ENCODE measurements around the gene TTC6.

TTC6 gene

GRCh38 chr14:37597914-37598746 lies 2.7 kb downstream of the TTC6 start:
- DNase-seq: no peak

- DNase-seq: no peak
Observed at GRCh38 chr14:37598747-37599506, 3.5 kb downstream of the TTC6 start.

GRCh38 chr14:37599507-37600368 lies 4.3 kb downstream of the TTC6 start:
- no peak for DNase-seq

- DNase-seq: no peak
Observed at GRCh38 chr14:37600880-37601741, 5.7 kb downstream of the TTC6 start.

- no peak for DNase-seq
Observed at GRCh38 chr14:37601865-37602264, 6.4 kb downstream of the TTC6 start.

GRCh38 chr14:37602605-37603453 lies 7.4 kb downstream of the TTC6 start:
- no peak for DNase-seq

- no peak for DNase-seq
Observed at GRCh38 chr14:37603688-37604251, 8.3 kb downstream of the TTC6 start.

- no peak for DNase-seq
Observed at GRCh38 chr14:37606678-37607077, 11.2 kb downstream of the TTC6 start.

- DNase-seq: no peak
Observed at GRCh38 chr14:37608649-37609048, 13.2 kb downstream of the TTC6 start.

- DNase-seq: no peak
Observed at GRCh38 chr14:37610945-37611523, 15.6 kb downstream of the TTC6 start.

GRCh38 chr14:37615582-37616289 lies 20.3 kb downstream of the TTC6 start:
- DNase-seq: no peak

- no peak for DNase-seq
Observed at GRCh38 chr14:37616853-37617252, 21.4 kb downstream of the TTC6 start.

- no peak for DNase-seq
Observed at GRCh38 chr14:37617864-37618365, 22.5 kb downstream of the TTC6 start.

GRCh38 chr14:37618498-37619028 lies 23.1 kb downstream of the TTC6 start:
- DNase-seq: no peak

- DNase-seq: no peak
Observed at GRCh38 chr14:37620856-37621255, 25.4 kb downstream of the TTC6 start.

- DNase-seq: no peak
Observed at GRCh38 chr14:37622231-37622923, 26.9 kb downstream of the TTC6 start.

GRCh38 chr14:37623426-37623951 lies 28.1 kb downstream of the TTC6 start:
- no peak for DNase-seq

GRCh38 chr14:37623971-37624370 lies 28.5 kb downstream of the TTC6 start:
- DNase-seq: no peak
